ENCODE data around the gene APOH.

The APOH gene

DNA sequence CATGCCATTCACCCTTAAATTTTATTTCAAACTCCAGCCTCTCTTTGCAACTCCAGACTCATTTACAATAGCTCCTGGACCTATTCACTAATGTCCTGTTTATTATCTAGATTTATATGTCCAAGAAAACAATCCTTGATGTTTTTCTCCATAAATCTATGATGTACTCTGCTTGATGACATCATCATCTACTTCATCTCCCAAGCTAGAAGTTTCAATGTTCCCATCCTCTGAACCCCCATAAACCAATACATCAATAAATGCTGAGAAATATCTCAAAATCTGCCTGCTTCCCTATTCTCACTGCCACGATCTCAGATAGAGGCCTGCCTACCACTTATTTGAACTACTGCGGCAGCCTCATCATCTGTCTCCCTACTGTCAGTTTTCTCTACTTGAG lies 41.5 kb downstream of the APOH start:
- Histone ChIP-seq H3K36me3 (ENCODE audit: insufficient read depth, low read length) (peaks cover 1% of the 10 kb centered on the region), H3K27me3 (ENCODE audit: control insufficient read depth, insufficient read depth, low read length) (no peaks in the 10 kb centered on the region), H3K4me2 (ENCODE audit: low read length) (no peak overlapping the region), H3K4me3 (ENCODE audit: low read length) (no peak overlapping the region), H3K9me3 (replicated peaks; ENCODE audit: low read length) (no peaks in the 10 kb centered on the region), H3K4me1 (ENCODE audit: control insufficient read depth, insufficient read depth, low read length) (peaks cover 13% of the 10 kb centered on the region), H3K9ac (ENCODE audit: low read depth, low read length) (no peak overlapping the region)

GRCh38 chr17:66185862-66186261 lies 43.4 kb downstream of the APOH start:
- Histone ChIP-seq H3K36me3 (ENCODE audit: insufficient read depth, low read length) (peaks cover 12% of the 10 kb centered on the region), H3K27me3 (ENCODE audit: control insufficient read depth, insufficient read depth, low read length) (no peaks in the 10 kb centered on the region), H3K9me3 (replicated peaks; ENCODE audit: low read length) (no peaks in the 10 kb centered on the region), H3K4me3 (ENCODE audit: low read length) (no peak overlapping the region), H3K4me2 (ENCODE audit: low read length) (no peak overlapping the region), H3K9ac (ENCODE audit: low read depth, low read length) (no peak overlapping the region), H3K4me1 (ENCODE audit: control insufficient read depth, insufficient read depth, low read length) (peaks cover 13% of the 10 kb centered on the region)

DNA sequence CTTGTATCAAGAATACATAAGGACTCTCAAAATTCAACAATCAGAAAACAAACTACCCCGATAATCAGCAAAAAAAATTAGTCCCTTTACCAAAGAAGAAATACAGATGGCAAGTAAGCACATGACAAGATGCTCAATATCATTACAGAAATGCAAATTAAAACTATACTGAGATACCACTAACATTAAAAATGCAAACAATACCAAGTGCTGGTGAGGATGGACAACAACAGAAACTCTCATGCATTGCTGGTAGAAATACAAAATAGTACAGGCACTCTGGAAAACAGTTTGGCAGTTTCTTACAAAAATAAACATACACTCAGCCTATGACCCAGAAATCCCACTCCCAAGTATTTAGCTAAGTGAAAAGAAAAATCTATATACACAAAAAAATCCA lies 44.8 kb downstream of the APOH start:
- peaks cover 22% of the 10 kb centered on the region for H3K36me3 ChIP-seq (ENCODE audit: insufficient read depth, low read length)

GRCh38 chr17:66183529-66183928 lies 45.7 kb downstream of the APOH start:
- H3K27me3 ChIP-seq (ENCODE audit: control insufficient read depth, insufficient read depth, low read length): no peaks in the 10 kb centered on the region
- no peaks in the 10 kb centered on the region for H3K9me3 ChIP-seq (replicated peaks; ENCODE audit: low read length)
- no peaks in the 10 kb centered on the region for H3K4me1 ChIP-seq (ENCODE audit: control insufficient read depth, insufficient read depth, low read length)
- no peak overlapping the region for H3K9ac ChIP-seq (ENCODE audit: low read depth, low read length)
- peaks cover 23% of the 10 kb centered on the region for H3K36me3 ChIP-seq (ENCODE audit: insufficient read depth, low read length)
- no peak overlapping the region for H3K4me2 ChIP-seq (ENCODE audit: low read length)
- H3K4me3 ChIP-seq (ENCODE audit: low read length): no peak overlapping the region

More for the DNA sequence above, 44.8 kb downstream of the APOH start:
- Histone ChIP-seq H3K9ac (ENCODE audit: low read depth, low read length) (no peak overlapping the region), H3K27me3 (ENCODE audit: control insufficient read depth, insufficient read depth, low read length) (no peaks in the 10 kb centered on the region), H3K9me3 (replicated peaks; ENCODE audit: low read length) (no peaks in the 10 kb centered on the region), H3K4me3 (ENCODE audit: low read length) (no peak overlapping the region), H3K4me1 (ENCODE audit: control insufficient read depth, insufficient read depth, low read length) (no peaks in the 10 kb centered on the region), H3K4me2 (ENCODE audit: low read length) (no peak overlapping the region)

DNA sequence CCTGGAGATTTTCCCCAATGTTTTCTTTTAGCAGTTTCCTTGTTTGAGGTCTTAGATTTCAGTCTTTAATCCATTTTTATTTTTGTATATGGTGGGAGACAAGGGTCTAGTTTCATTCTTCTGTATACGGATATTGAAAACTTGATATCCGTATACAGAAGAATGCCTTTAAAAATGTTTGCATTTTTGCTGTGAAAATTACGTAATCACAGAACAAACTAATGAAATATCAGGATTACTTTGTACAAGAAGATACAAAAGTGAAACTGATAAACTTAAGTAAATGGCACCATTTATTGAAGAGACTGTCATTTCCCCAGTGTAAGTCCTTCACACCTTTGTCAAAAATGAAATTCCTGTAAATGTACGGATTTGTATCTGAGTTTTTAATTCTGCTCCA lies 50.6 kb downstream of the APOH start:
- Histone ChIP-seq H3K9ac (ENCODE audit: low read depth, low read length) (no peak overlapping the region), H3K27me3 (ENCODE audit: control insufficient read depth, insufficient read depth, low read length) (no peaks in the 10 kb centered on the region), H3K4me1 (ENCODE audit: control insufficient read depth, insufficient read depth, low read length) (no peaks in the 10 kb centered on the region), H3K4me2 (ENCODE audit: low read length) (no peak overlapping the region), H3K36me3 (ENCODE audit: insufficient read depth, low read length) (peaks cover 23% of the 10 kb centered on the region), H3K4me3 (ENCODE audit: low read length) (no peak overlapping the region), H3K9me3 (replicated peaks; ENCODE audit: low read length) (no peaks in the 10 kb centered on the region)

- no peaks in the 10 kb centered on the region for H3K9me3 ChIP-seq (replicated peaks; ENCODE audit: low read length)
- no peaks in the 10 kb centered on the region for H3K27me3 ChIP-seq (ENCODE audit: control insufficient read depth, insufficient read depth, low read length)
- H3K9ac ChIP-seq (ENCODE audit: low read depth, low read length): no peak overlapping the region
- no peaks in the 10 kb centered on the region for H3K4me1 ChIP-seq (ENCODE audit: control insufficient read depth, insufficient read depth, low read length)
- no peak overlapping the region for H3K4me2 ChIP-seq (ENCODE audit: low read length)
- peaks cover 15% of the 10 kb centered on the region for H3K36me3 ChIP-seq (ENCODE audit: insufficient read depth, low read length)
- H3K4me3 ChIP-seq (ENCODE audit: low read length): no peak overlapping the region
Observed at GRCh38 chr17:66177048-66177447, 52.2 kb downstream of the APOH start.

DNA sequence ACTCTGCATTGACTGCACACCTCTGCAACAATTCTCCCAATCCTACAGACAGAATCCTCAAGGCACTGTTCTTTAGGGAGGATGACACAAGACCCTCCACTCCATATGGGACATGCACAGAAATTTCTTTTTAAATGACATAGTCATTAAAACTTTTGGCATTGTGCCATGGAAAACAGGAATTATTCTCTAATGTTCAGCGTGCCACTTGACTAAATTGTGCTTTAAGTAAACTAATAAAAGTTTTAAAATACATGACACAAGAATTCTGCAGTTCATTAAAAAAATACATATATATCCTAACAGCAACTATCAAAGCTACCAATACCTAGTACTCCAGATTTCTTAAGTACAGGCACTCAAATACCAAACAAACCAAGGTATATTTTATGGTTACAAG lies 53.3 kb downstream of the APOH start:
- Histone ChIP-seq H3K27me3 (ENCODE audit: control insufficient read depth, insufficient read depth, low read length) (no peaks in the 10 kb centered on the region), H3K4me2 (ENCODE audit: low read length) (no peak overlapping the region), H3K4me3 (ENCODE audit: low read length) (no peak overlapping the region), H3K4me1 (ENCODE audit: control insufficient read depth, insufficient read depth, low read length) (no peaks in the 10 kb centered on the region), H3K9ac (ENCODE audit: low read depth, low read length) (no peak overlapping the region), H3K9me3 (replicated peaks; ENCODE audit: low read length) (no peaks in the 10 kb centered on the region), H3K36me3 (ENCODE audit: insufficient read depth, low read length) (peaks cover 11% of the 10 kb centered on the region)

DNA sequence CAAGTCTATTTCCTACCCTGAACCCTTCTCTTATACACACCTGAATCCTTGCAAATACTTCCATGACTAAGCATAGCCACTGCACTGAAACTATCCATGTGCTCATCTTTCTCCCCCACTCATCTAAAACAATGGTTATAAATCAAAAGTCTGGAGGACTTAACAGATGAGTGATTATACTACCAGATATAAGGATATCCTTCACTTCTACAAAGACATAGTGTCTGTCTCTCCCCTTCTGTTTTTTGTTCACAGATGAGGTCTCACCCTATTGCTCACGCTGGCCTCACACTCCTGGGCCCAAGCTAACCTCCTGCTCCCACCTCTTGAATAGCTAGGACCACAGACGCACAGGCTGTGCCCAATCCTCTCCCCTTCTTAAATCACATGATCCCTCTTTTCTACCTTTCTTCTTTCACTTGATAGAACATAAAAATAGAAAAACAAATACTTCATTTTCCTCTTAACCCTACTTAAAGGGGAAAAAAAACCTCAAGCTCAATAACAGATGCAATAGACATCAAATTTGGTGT lies 56.5 kb downstream of the APOH start:
- H3K4me2 ChIP-seq (ENCODE audit: low read length): no peak overlapping the region
- no peaks in the 10 kb centered on the region for H3K4me1 ChIP-seq (ENCODE audit: control insufficient read depth, insufficient read depth, low read length)
- H3K36me3 ChIP-seq (ENCODE audit: insufficient read depth, low read length): no peaks in the 10 kb centered on the region
- H3K4me3 ChIP-seq (ENCODE audit: low read length): no peak overlapping the region
- no peak overlapping the region for H3K9ac ChIP-seq (ENCODE audit: low read depth, low read length)
- H3K27me3 ChIP-seq (ENCODE audit: control insufficient read depth, insufficient read depth, low read length): no peaks in the 10 kb centered on the region
- no peaks in the 10 kb centered on the region for H3K9me3 ChIP-seq (replicated peaks; ENCODE audit: low read length)

DNA sequence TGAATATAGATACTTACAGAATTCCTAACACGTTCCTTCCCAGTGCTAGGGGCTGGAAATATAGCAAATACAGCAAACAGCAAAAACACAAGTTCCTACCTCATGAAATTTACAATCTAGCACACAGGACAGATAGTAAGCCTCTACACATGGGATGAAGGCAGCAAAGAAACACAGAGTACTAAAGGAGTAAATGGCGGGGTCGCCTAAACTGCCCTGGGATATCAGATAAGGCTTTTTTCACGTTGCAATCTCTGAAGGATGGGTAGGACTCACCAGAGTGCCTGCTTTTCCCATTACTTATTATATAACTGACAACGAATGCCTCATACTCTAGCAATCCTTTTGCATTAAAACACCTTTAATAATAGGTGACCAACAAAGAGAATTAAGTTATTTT lies 57.1 kb downstream of the APOH start:
- Histone ChIP-seq H3K4me2 (ENCODE audit: low read length) (no peak overlapping the region), H3K9ac (ENCODE audit: low read depth, low read length) (no peak overlapping the region), H3K36me3 (ENCODE audit: insufficient read depth, low read length) (no peaks in the 10 kb centered on the region), H3K4me3 (ENCODE audit: low read length) (no peak overlapping the region), H3K4me1 (ENCODE audit: control insufficient read depth, insufficient read depth, low read length) (no peaks in the 10 kb centered on the region), H3K9me3 (replicated peaks; ENCODE audit: low read length) (no peaks in the 10 kb centered on the region), H3K27me3 (ENCODE audit: control insufficient read depth, insufficient read depth, low read length) (no peaks in the 10 kb centered on the region)

DNA sequence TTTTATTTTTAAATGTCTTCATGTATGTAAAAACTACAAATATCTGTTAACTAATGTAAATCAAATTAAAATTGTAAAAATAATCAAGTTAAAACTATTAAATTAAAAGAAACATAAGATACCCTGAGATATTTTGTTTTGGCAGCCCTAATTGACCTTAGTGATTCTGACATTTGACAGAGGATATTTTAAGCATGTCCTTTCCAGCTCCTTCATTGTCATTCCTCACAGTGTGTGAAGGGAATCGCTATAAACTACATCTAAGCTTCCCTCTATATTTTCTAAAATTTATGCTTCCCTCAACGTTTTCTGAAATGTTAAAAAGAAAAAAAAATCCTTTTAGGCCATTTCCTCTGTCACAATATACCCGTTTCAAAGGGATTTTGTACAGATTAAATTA lies 57.5 kb downstream of the APOH start:
- Histone ChIP-seq H3K36me3 (ENCODE audit: insufficient read depth, low read length) (no peaks in the 10 kb centered on the region), H3K4me2 (ENCODE audit: low read length) (no peak overlapping the region), H3K4me1 (ENCODE audit: control insufficient read depth, insufficient read depth, low read length) (no peaks in the 10 kb centered on the region), H3K27me3 (ENCODE audit: control insufficient read depth, insufficient read depth, low read length) (no peaks in the 10 kb centered on the region), H3K4me3 (ENCODE audit: low read length) (no peak overlapping the region), H3K9me3 (replicated peaks; ENCODE audit: low read length) (no peaks in the 10 kb centered on the region), H3K9ac (ENCODE audit: low read depth, low read length) (no peak overlapping the region)

DNA sequence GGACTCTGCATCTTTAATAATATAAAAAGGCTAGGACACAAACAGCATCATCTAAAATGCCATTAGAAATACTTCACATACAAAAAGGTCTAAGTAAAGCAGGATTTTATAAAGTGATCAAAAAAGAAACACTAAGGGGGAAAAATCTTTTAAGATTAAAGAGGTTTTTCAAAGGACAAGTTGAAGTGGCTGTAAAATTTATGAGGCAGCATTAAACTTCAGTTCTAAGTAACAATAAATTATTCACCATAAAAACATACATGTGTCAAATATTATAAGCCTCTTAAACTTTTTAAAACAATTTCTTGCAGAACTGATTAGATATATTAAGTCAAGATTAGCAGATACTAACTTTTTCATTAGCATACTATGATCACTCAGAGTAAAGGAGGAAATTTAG lies 58.0 kb downstream of the APOH start:
- no peaks in the 10 kb centered on the region for H3K36me3 ChIP-seq (ENCODE audit: insufficient read depth, low read length)
- H3K4me2 ChIP-seq (ENCODE audit: low read length): no peak overlapping the region
- no peaks in the 10 kb centered on the region for H3K9me3 ChIP-seq (replicated peaks; ENCODE audit: low read length)
- no peaks in the 10 kb centered on the region for H3K4me1 ChIP-seq (ENCODE audit: control insufficient read depth, insufficient read depth, low read length)
- H3K9ac ChIP-seq (ENCODE audit: low read depth, low read length): no peak overlapping the region
- H3K27me3 ChIP-seq (ENCODE audit: control insufficient read depth, insufficient read depth, low read length): no peaks in the 10 kb centered on the region
- no peak overlapping the region for H3K4me3 ChIP-seq (ENCODE audit: low read length)

GRCh38 chr17:66169839-66170238 lies 59.4 kb downstream of the APOH start:
- H3K27me3 ChIP-seq (ENCODE audit: control insufficient read depth, insufficient read depth, low read length): no peaks in the 10 kb centered on the region
- H3K4me1 ChIP-seq (ENCODE audit: control insufficient read depth, insufficient read depth, low read length): no peaks in the 10 kb centered on the region
- H3K9ac ChIP-seq (ENCODE audit: low read depth, low read length): no peak overlapping the region
- H3K4me3 ChIP-seq (ENCODE audit: low read length): no peak overlapping the region
- H3K4me2 ChIP-seq (ENCODE audit: low read length): no peak overlapping the region
- H3K9me3 ChIP-seq (replicated peaks; ENCODE audit: low read length): no peaks in the 10 kb centered on the region
- no peaks in the 10 kb centered on the region for H3K36me3 ChIP-seq (ENCODE audit: insufficient read depth, low read length)
